K562 (cell line): Measurements from ENCODE around the gene ZNF10. TPM values are rescaled to one million over a fixed set of nuclear protein-coding genes. Genes with fewer than 3 reads are reported as not detected.

Experiments used
- BHLHE40 ChIP-seq: IDR thresholded peaks from 2 replicates; pipeline ENCODE4 v1.6.1; 2011; ENCODE audit warnings: low read length, improper control_type of control experiment
- BMI1 ChIP-seq: fragments of 150-350 bp; IDR thresholded peaks from 2 replicates; pipeline ENCODE4 v1.6.1; 2014; ENCODE audit warnings: low read length
- CHCHD3 ChIP-seq: fragments of 250-450 bp; sonication (Bioruptor Pico); IDR thresholded peaks from 2 replicates; pipeline ENCODE4 v2.1.2; 2022; ENCODE audit warnings: mild to moderate bottlenecking
- GABPA ChIP-seq: fragments of 200-800 bp; sonication (Bioruptor generic); conservative IDR thresholded peaks from 2 replicates; pipeline ENCODE4 v1.6.1; 2016; ENCODE audit warnings: low read depth, missing genetic modification characterization, missing compliant biosample characterization
- HDAC8 ChIP-seq: fragments of 450-650 bp; IDR thresholded peaks from 2 replicates; pipeline ENCODE4 v1.6.1; 2016; ENCODE audit warnings: mild to moderate bottlenecking, missing genetic modification characterization, moderate library complexity, missing compliant biosample characterization
- HDGF ChIP-seq: fragments of 450-650 bp; IDR thresholded peaks from 2 replicates; pipeline ENCODE4 v1.6.1; 2016
- MBD2 ChIP-seq: sonication (generic); IDR thresholded peaks from 2 replicates; pipeline ENCODE4 v1.6.1; 2016; ENCODE audit warnings: low read depth, borderline replicate concordance
- MECOM ChIP-seq: fragments of 250-450 bp; sonication (Bioruptor Pico); IDR thresholded peaks from 2 replicates; pipeline ENCODE4 v1.8.0; 2022; ENCODE audit warnings: inconsistent platforms
- MTF1 ChIP-seq: fragments of 250-450 bp; sonication (Bioruptor Pico); IDR thresholded peaks from 2 replicates; pipeline ENCODE4 v1.9.0; 2021; ENCODE audit warnings: moderate library complexity, mild to moderate bottlenecking, inconsistent platforms, borderline replicate concordance
- MXI1 ChIP-seq: IDR thresholded peaks from 2 replicates; pipeline ENCODE4 v1.6.1; 2011; ENCODE audit warnings: low read depth, mild to moderate bottlenecking, improper control_type of control experiment, low read length
- NR4A1 ChIP-seq, 2 experiments: fragments of 250-450 bp in 1 of 2; fragments of 450-650 bp in 1 of 2; sonication (Bioruptor Pico) in 1 of 2; IDR thresholded peaks; 2 replicates each; pipeline versions ENCODE4 v1.4.0 to v1.6.1; 2016 to 2020; ENCODE audit warnings: mild to moderate bottlenecking in 2 of 2, missing compliant biosample characterization in 1 of 2, missing genetic modification characterization in 1 of 2, moderate library complexity in 1 of 2
- POLR2AphosphoS2 ChIP-seq: IDR thresholded peaks from 2 replicates; pipeline ENCODE4 v1.6.1; 2012; ENCODE audit warnings: low read length, improper control_type of control experiment
- POLR2B ChIP-seq: fragments of 450-650 bp; IDR thresholded peaks from 2 replicates; pipeline ENCODE4 v1.6.1; 2018; ENCODE audit warnings: low read depth; ENCODE audit not compliant: partially characterized antibody
- POLR2H ChIP-seq: IDR thresholded peaks from 2 replicates; pipeline ENCODE4 v1.6.1; 2016; ENCODE audit warnings: missing genetic modification characterization, low read depth, mild to moderate bottlenecking, control low read depth, missing compliant biosample characterization, moderate library complexity
- RBFOX2 ChIP-seq: fragments of 200-400 bp; formaldehyde crosslinking; IDR thresholded peaks from 2 replicates; pipeline ENCODE4 v1.6.1; 2017; ENCODE audit warnings: low read depth, mild to moderate bottlenecking, low read length, moderate library complexity
- SIN3B ChIP-seq: fragments of 450-650 bp; IDR thresholded peaks from 2 replicates; pipeline ENCODE4 v1.6.1; 2017; ENCODE audit warnings: low read depth, mild to moderate bottlenecking, moderate library complexity
- SMARCC2 ChIP-seq: fragments of 450-650 bp; IDR thresholded peaks from 2 replicates; pipeline ENCODE4 v1.6.1; 2017; ENCODE audit warnings: antibody characterized with exemption, moderate library complexity, mild to moderate bottlenecking, low read depth
- SREBF1 ChIP-seq: fragments of 150-350 bp; IDR thresholded peaks from 2 replicates; pipeline ENCODE4 v1.6.1; 2014; ENCODE audit warnings: antibody characterized with exemption, low read depth, low read length, borderline replicate concordance
- TARDBP ChIP-seq: fragments of 450-650 bp; IDR thresholded peaks from 2 replicates; pipeline ENCODE4 v1.6.1; 2016
- ZNF436 ChIP-seq: fragments of 250-450, 450-650 bp; sonication (Bioruptor Pico); formaldehyde crosslinking; IDR thresholded peaks from 2 replicates; pipeline ENCODE4 v1.7.0; 2020; ENCODE audit warnings: mild to moderate bottlenecking
- polyA plus RNA-seq, 8 experiments: library from polyadenylated mRNA; depleted of rRNA in 4 of 8; stranded (reverse) in 5 of 8; unstranded in 3 of 8; fragments of >200 nt; fragmentation: Nextera tagmentation in 2 of 8; fragmentation: Illumina TruSeq in 1 of 8; extraction: Ambion mirVana in 2 of 8; extraction: Trizol in 1 of 8; gene quantifications; 2 replicates each; pipeline versions ENCODE4 v1.2.1 to v1.2.3, GENCODE V29; 2011 to 2014; ENCODE audit warnings: inconsistent platforms in 1 of 8, missing spikeins in 1 of 8
- total RNA-seq, 7 experiments: library from RNA; depleted of rRNA in 6 of 7; stranded (reverse); fragments of >200 nt in 6 of 7; fragmentation: Illumina TruSeq in 2 of 7; extraction: Trizol in 2 of 7; gene quantifications; 2 replicates each; pipeline versions ENCODE4 v1.2.1 to v1.2.3, GENCODE V29; 2011 to 2021; ENCODE audit warnings: low replicate concordance in 1 of 7
- TF ChIP-seq, protein P1 (sequence below): fragments of 250-450 bp; sonication (Bioruptor Pico); IDR thresholded peaks from 2 replicates; pipeline ENCODE4 v1.4.0; 2020; ENCODE audit warnings: mild to moderate bottlenecking, moderate library complexity
- TF ChIP-seq, protein P2 (sequence below): fragments of 450-650 bp; formaldehyde crosslinking; IDR thresholded peaks from 2 replicates; pipeline ENCODE4 v1.4.0; 2020; ENCODE audit warnings: mild to moderate bottlenecking, moderate library complexity
- TF ChIP-seq, protein P3 (sequence below): fragments of 200-800 bp; sonication (Bioruptor generic); IDR thresholded peaks from 2 replicates; pipeline ENCODE4 v1.6.1; 2017; ENCODE audit warnings: missing genetic modification characterization, missing compliant biosample characterization
- TF ChIP-seq, protein P4 (sequence below): fragments of 250-450 bp; sonication (Bioruptor Pico); IDR thresholded peaks from 2 replicates; pipeline ENCODE4 v1.9.0; 2021; ENCODE audit warnings: mild to moderate bottlenecking

ZNF10 gene
- total and polyA plus RNA-seq, 9 of the 15 experiments (the other 6 are each of a cell fraction or from before 2014, with no cell fraction given) = 3.5 to 5.8 (median 4.9) TPM

DNA sequence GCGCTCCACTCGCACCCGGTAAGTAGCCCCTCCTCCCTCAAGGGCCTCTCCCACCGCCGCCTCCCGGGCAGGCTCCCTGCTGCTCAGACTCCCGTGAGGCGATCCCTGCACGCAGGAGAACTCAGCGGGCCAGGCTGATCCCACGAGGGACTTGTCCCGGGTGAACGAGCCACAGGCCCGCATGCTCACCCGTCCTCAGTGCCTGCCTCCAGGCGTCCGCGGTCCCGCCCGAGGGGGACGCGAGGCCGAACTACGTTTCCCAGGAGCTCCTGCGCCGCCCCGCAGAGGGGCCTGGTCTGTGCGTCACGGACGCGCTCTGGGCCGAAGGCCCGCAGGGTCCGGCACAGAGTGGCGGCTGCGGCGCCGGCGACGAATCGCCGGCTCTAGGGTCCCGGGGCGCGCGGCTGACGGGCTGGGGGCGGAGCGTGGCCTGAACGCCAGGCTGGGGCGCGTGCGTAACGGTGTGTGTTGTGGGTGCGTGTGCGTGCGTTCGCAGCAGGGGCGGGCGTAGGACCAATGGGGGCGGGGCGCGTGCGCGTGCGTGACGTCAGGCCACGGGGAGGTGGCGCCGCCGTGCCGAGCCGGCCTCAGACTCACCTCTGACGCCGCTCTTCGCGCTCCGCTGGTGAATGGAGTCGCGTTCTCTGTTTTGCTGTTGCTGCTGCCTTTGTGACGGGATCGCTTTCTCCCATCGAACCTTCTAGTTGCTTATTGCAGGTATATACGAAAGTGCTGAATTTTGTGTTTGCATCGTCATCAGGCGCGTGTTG, at the start of gene ZNF10, which contains the start of gene ZNF891 (continued):
- peak; percentile 59; the same call in 1 of the 2 replicates for TF ChIP-seq SIN3B
- TF ChIP-seq POLR2B = peak; percentile 88
- TF ChIP-seq, protein P1, sequence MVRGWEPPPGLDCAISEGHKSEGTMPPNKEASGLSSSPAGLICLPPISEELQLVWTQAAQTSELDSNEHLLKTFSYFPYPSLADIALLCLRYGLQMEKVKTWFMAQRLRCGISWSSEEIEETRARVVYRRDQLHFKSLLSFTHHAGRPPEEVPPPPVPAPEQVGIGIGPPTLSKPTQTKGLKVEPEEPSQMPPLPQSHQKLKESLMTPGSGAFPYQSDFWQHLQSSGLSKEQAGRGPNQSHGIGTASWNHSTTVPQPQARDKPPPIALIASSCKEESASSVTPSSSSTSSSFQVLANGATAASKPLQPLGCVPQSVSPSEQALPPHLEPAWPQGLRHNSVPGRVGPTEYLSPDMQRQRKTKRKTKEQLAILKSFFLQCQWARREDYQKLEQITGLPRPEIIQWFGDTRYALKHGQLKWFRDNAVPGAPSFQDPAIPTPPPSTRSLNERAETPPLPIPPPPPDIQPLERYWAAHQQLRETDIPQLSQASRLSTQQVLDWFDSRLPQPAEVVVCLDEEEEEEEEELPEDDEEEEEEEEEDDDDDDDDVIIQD (CRISPR knock-in tag) = no peak
- no peak for TF ChIP-seq MXI1
- TF ChIP-seq SMARCC2 = no peak
- TF ChIP-seq BHLHE40 = peak; percentile 84
- TF ChIP-seq ZNF436 (CRISPR knock-in tag) = no peak
- TF ChIP-seq HDGF = no peak
- TF ChIP-seq POLR2H (tag) = peak; percentile 94
- peak; percentile 74; the same call in 1 of the 2 replicates for TF ChIP-seq NR4A1 (CRISPR knock-in tag; IDR thresholded peaks at IDR 0.05)
- TF ChIP-seq NR4A1 (tag; IDR thresholded peaks at IDR 0.05) = no peak
- TF ChIP-seq MTF1 = no peak
- TF ChIP-seq, protein P2, sequence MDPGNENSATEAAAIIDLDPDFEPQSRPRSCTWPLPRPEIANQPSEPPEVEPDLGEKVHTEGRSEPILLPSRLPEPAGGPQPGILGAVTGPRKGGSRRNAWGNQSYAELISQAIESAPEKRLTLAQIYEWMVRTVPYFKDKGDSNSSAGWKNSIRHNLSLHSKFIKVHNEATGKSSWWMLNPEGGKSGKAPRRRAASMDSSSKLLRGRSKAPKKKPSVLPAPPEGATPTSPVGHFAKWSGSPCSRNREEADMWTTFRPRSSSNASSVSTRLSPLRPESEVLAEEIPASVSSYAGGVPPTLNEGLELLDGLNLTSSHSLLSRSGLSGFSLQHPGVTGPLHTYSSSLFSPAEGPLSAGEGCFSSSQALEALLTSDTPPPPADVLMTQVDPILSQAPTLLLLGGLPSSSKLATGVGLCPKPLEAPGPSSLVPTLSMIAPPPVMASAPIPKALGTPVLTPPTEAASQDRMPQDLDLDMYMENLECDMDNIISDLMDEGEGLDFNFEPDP = 0 out of 2 replicates have a peak, but pooled peaks have one; percentile 10
- TF ChIP-seq MECOM = no peak
- TF ChIP-seq BMI1 = no peak
- TF ChIP-seq POLR2AphosphoS2 = no peak
- TF ChIP-seq HDAC8 = no peak
- TF ChIP-seq CHCHD3 (CRISPR knock-in tag) = no peak
- TF ChIP-seq, protein P3, sequence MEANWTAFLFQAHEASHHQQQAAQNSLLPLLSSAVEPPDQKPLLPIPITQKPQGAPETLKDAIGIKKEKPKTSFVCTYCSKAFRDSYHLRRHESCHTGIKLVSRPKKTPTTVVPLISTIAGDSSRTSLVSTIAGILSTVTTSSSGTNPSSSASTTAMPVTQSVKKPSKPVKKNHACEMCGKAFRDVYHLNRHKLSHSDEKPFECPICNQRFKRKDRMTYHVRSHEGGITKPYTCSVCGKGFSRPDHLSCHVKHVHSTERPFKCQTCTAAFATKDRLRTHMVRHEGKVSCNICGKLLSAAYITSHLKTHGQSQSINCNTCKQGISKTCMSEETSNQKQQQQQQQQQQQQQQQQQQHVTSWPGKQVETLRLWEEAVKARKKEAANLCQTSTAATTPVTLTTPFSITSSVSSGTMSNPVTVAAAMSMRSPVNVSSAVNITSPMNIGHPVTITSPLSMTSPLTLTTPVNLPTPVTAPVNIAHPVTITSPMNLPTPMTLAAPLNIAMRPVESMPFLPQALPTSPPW (CRISPR knock-in tag) = peak; percentile 87
- TF ChIP-seq MBD2 = no peak
- no peak for TF ChIP-seq SREBF1
- TF ChIP-seq RBFOX2 = peak; percentile 95
- TF ChIP-seq, protein P4, sequence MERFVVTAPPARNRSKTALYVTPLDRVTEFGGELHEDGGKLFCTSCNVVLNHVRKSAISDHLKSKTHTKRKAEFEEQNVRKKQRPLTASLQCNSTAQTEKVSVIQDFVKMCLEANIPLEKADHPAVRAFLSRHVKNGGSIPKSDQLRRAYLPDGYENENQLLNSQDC (CRISPR knock-in tag) = no peak
- peak; percentile 49; the same call in 1 of the 2 replicates for TF ChIP-seq GABPA (tag)
- peak; percentile 78; the same call in 1 of the 2 replicates for TF ChIP-seq TARDBP
